HG03064 (cell line): Measurements from ENCODE around the gene TMEM255B.
"Not testable (repeated sequence)": the region's sequence is repeated elsewhere in the genome, so short reads cannot be mapped to it uniquely, and the experiment has no call there.

Source experiments
- ATAC-seq: cut with Tn5 transposase; IDR thresholded peaks from one replicate; pipeline ENCODE4 v1.9.1; 2021; ENCODE audit warnings: low read depth; ENCODE audit not compliant: unreplicated experiment

Gene TMEM255B

GRCh38 chr13:113748101-113748861 lies 10.7 kb upstream of the TMEM255B start:
- ATAC-seq, result no peak

GRCh38 chr13:113748862-113749451 lies 10.1 kb upstream of the TMEM255B start:
- ATAC-seq, result no peak

- no peak for ATAC-seq
Measured at GRCh38 chr13:113749507-113749906, 9.5 kb upstream of the TMEM255B start.

GRCh38 chr13:113749967-113750366 lies 9.1 kb upstream of the TMEM255B start:
- ATAC-seq, result no peak

- no peak for ATAC-seq
Measured at GRCh38 chr13:113750554-113751399, 8.2 kb upstream of the TMEM255B start.

- ATAC-seq, result no peak
Measured at GRCh38 chr13:113751491-113751890, 7.5 kb upstream of the TMEM255B start.

- not testable (repeated sequence) for ATAC-seq
Measured at GRCh38 chr13:113752211-113752986, 6.6 kb upstream of the TMEM255B start.

- no peak for ATAC-seq
Measured at GRCh38 chr13:113753171-113753570, 5.9 kb upstream of the TMEM255B start.

- ATAC-seq, result no peak
Measured at GRCh38 chr13:113754242-113754641, 4.8 kb upstream of the TMEM255B start.

- ATAC-seq, result no peak
Measured at GRCh38 chr13:113754691-113755090, 4.3 kb upstream of the TMEM255B start.

- ATAC-seq, result no peak
Measured at GRCh38 chr13:113756441-113757097, 2.5 kb upstream of the TMEM255B start.

GRCh38 chr13:113759525-113760137 lies 605 bp downstream of the TMEM255B start:
- ATAC-seq, result no peak

GRCh38 chr13:113761136-113761535 lies 2.1 kb downstream of the TMEM255B start:
- ATAC-seq, result no peak

- ATAC-seq, result no peak
Measured at GRCh38 chr13:113762075-113762474, 3.0 kb downstream of the TMEM255B start.

GRCh38 chr13:113762538-113762937 lies 3.5 kb downstream of the TMEM255B start:
- ATAC-seq, result no peak

GRCh38 chr13:113763254-113763653 lies 4.2 kb downstream of the TMEM255B start:
- no peak for ATAC-seq

- no peak for ATAC-seq
Measured at GRCh38 chr13:113763961-113764792, 5.2 kb downstream of the TMEM255B start.

GRCh38 chr13:113764793-113765563 lies 6.0 kb downstream of the TMEM255B start:
- ATAC-seq, result no peak
